Measurements from ENCODE around the gene GPR137B.

GRCh38 chr1:236220473-236220872 lies 78.1 kb downstream of the GPR137B start:
- no peak for TF ChIP-seq POLR2AphosphoS5 (IDR thresholded peaks at IDR 0.05)
- TF ChIP-seq CTCF (IDR thresholded peaks at IDR 0.05; ENCODE audit: poor library complexity, severe bottlenecking) = no peak
- TF ChIP-seq RAD21 (conservative IDR thresholded peaks at IDR 0.05) = no peak
- TF ChIP-seq MXI1 (conservative IDR thresholded peaks at IDR 0.05; ENCODE audit: poor library complexity, severe bottlenecking) = no peak
